K562 (cell line): ENCODE measurements around the gene OTOP3. TPM values are rescaled to one million over a fixed set of nuclear protein-coding genes. Genes with fewer than 3 reads are reported as not detected.
A peak's percentile ranks its signal among the peaks of the same experiment; 100 is the strongest.

Experiments
- KDM1A ChIP-seq, 2 experiments: fragments of 450-650 bp; IDR thresholded peaks; 2 replicates each; pipeline ENCODE4 v1.6.1; 2016; ENCODE audit warnings: mild to moderate bottlenecking in 2 of 2
- MCM3 ChIP-seq: fragments of 450-650 bp; IDR thresholded peaks from 2 replicates; pipeline ENCODE4 v1.6.1; 2016
- NCOA6 ChIP-seq: fragments of 450-650 bp; IDR thresholded peaks from 2 replicates; pipeline ENCODE4 v1.6.1; 2017; ENCODE audit warnings: mild to moderate bottlenecking
- NFE2 ChIP-seq: IDR thresholded peaks from 2 replicates; pipeline ENCODE4 v1.6.1; 2014; ENCODE audit warnings: antibody characterized with exemption, low read depth
- RNF2 ChIP-seq: sonication (generic); IDR thresholded peaks from 2 replicates; pipeline ENCODE4 v1.6.1; 2016
- SMAD2 ChIP-seq: fragments of 150-350 bp; IDR thresholded peaks from 2 replicates; pipeline ENCODE4 v1.6.1; 2014; ENCODE audit warnings: low read depth, mild to moderate bottlenecking, low read length
- TAF1 ChIP-seq: IDR thresholded peaks from 2 replicates; pipeline ENCODE4 v1.6.1; 2011; ENCODE audit warnings: mild to moderate bottlenecking, low read length, moderate library complexity; ENCODE audit not compliant: insufficient read depth, control insufficient read depth, severe bottlenecking; ENCODE audit errors: extremely low read depth
- ZKSCAN8 ChIP-seq: fragments of 200-800 bp; sonication (Bioruptor generic); IDR thresholded peaks from 2 replicates; pipeline ENCODE4 v1.6.1; 2016; ENCODE audit warnings: missing genetic modification characterization, missing compliant biosample characterization
- ZNF146 ChIP-seq: IDR thresholded peaks from one replicate; pipeline ENCODE4 v1.6.1; 2018; ENCODE audit warnings: missing compliant biosample characterization; ENCODE audit not compliant: unreplicated experiment
- ZNF639 ChIP-seq, 2 experiments: fragments of 200-800 bp in 1 of 2; sonication (Bioruptor generic) in 1 of 2; sonication (generic) in 1 of 2; formaldehyde crosslinking in 1 of 2; IDR thresholded peaks in 1 of 2; conservative IDR thresholded peaks in 1 of 2; 2 replicates each; pipeline versions ENCODE4 v1.5.0 to v1.6.1; 2016 to 2020; ENCODE audit warnings: missing compliant biosample characterization in 1 of 2, missing genetic modification characterization in 1 of 2, missing genetic modification reagents in 1 of 2
- polyA plus RNA-seq, 8 experiments: library from polyadenylated mRNA; depleted of rRNA in 4 of 8; stranded (reverse) in 5 of 8; unstranded in 3 of 8; fragments of >200 nt; fragmentation: Nextera tagmentation in 2 of 8; fragmentation: Illumina TruSeq in 1 of 8; extraction: Ambion mirVana in 2 of 8; extraction: Trizol in 1 of 8; gene quantifications; 2 replicates each; pipeline versions ENCODE4 v1.2.1 to v1.2.3, GENCODE V29; 2011 to 2014; ENCODE audit warnings: inconsistent platforms in 1 of 8, missing spikeins in 1 of 8
- total RNA-seq, 7 experiments: library from RNA; depleted of rRNA in 6 of 7; stranded (reverse); fragments of >200 nt in 6 of 7; fragmentation: Illumina TruSeq in 2 of 7; extraction: Trizol in 2 of 7; gene quantifications; 2 replicates each; pipeline versions ENCODE4 v1.2.1 to v1.2.3, GENCODE V29; 2011 to 2021; ENCODE audit warnings: low replicate concordance in 1 of 7
- TF ChIP-seq, protein P1 (sequence below): sonication (generic); formaldehyde crosslinking; IDR thresholded peaks from 2 replicates; pipeline ENCODE4 v1.8.0; 2023; ENCODE audit warnings: mild to moderate bottlenecking, missing genetic modification reagents

Gene OTOP3
- total and polyA plus RNA-seq, 9 of the 15 experiments (the other 6 are each of a cell fraction or from before 2014, with no cell fraction given), result not detected

GRCh38 chr17:74916851-74917199 is 18.9 kb upstream of the OTOP3 start (continued):
- TF ChIP-seq, protein P1, sequence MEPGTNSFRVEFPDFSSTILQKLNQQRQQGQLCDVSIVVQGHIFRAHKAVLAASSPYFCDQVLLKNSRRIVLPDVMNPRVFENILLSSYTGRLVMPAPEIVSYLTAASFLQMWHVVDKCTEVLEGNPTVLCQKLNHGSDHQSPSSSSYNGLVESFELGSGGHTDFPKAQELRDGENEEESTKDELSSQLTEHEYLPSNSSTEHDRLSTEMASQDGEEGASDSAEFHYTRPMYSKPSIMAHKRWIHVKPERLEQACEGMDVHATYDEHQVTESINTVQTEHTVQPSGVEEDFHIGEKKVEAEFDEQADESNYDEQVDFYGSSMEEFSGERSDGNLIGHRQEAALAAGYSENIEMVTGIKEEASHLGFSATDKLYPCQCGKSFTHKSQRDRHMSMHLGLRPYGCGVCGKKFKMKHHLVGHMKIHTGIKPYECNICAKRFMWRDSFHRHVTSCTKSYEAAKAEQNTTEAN (CRISPR knock-in tag), result 0 out of 2 replicates have a peak, but pooled peaks have one; percentile 65
- TF ChIP-seq ZNF639 (CRISPR knock-in tag; conservative IDR thresholded peaks at IDR 0.05 in 1 of 2, IDR thresholded peaks at IDR 0.05 in 1 of 2) (no peak), MCM3 (no peak), NCOA6 (no peak), TAF1 (no peak), RNF2 (no peak), SMAD2 (no peak), ZKSCAN8 (CRISPR knock-in tag) (no peak), NFE2 (no peak), ZNF146 (CRISPR knock-in tag) (no peak), KDM1A (IDR thresholded peaks at IDR 0.05) (peak in 1 of 2 experiments; percentile 95; a peak in 2 of 4 replicates)
